ENCODE measurements around the gene CTNNA3. TPM values are rescaled to one million over a fixed set of nuclear protein-coding genes. Genes with fewer than 3 reads are reported as not detected.

CTNNA3 gene
- total RNA-seq, 4 donors from 2014 or later, result 1.2 to 7.1 (median 1.3) TPM

DNA sequence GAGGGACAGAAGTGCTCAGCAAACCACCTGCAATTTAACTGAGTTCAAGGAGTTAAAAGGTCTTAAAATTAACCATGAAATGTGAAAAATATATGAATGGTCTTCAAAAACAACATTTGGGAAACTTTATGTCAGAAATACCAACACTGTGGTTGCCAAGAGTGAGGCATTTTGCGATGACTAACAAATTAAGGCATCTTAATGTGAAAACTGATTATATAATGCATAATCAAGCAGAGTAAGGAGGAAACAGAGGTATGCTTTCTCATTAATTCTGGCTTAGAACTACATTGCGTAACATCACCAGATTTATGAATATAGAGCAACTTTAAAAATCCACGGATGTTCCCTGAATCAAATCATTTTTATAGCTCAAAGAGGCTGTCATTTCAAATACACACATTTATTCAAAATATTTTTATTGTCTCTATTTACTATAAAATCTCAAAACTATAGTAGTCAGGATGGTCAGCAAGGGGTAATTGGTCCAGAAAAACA, 434.6 kb downstream of the CTNNA3 start:
- ATAC-seq (ENCODE audit: low FRiP score) (peak; percentile 74), DNase-seq (ENCODE audit: low spot score) (no peak)
- TF ChIP-seq, protein P1, sequence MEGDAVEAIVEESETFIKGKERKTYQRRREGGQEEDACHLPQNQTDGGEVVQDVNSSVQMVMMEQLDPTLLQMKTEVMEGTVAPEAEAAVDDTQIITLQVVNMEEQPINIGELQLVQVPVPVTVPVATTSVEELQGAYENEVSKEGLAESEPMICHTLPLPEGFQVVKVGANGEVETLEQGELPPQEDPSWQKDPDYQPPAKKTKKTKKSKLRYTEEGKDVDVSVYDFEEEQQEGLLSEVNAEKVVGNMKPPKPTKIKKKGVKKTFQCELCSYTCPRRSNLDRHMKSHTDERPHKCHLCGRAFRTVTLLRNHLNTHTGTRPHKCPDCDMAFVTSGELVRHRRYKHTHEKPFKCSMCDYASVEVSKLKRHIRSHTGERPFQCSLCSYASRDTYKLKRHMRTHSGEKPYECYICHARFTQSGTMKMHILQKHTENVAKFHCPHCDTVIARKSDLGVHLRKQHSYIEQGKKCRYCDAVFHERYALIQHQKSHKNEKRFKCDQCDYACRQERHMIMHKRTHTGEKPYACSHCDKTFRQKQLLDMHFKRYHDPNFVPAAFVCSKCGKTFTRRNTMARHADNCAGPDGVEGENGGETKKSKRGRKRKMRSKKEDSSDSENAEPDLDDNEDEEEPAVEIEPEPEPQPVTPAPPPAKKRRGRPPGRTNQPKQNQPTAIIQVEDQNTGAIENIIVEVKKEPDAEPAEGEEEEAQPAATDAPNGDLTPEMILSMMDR (IDR thresholded peaks at IDR 0.05), result no peak

DNA sequence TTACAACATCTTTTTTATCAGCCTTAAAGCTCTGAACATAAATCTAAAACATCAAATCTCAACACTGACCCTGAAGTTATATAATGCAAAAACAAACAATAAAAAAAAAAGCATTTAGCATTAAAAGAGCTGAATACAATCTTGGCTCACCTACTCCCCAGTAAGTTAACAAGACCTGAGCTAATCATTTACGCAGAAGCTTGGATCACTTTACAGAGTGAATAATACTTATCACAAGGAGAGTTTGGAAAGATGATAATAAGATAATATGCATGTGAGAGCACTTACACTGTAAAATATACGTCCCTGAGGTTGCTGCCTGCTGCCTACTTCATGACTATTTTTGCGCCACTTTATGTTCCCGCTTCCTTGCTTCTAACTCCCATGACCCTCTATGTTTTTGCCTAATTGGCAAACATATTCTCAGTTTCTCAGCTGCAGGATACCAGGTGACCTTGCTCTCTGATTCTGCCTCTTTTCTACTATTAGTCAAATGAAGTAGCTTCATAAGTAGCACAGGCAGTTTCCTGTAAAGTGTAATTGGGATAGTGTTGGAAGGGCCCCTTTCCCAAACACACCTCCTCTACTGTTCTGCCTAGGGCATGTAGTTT, 436.6 kb downstream of the CTNNA3 start:
- TF ChIP-seq, protein P1 (IDR thresholded peaks at IDR 0.05), result no peak
- ATAC-seq (ENCODE audit: low FRiP score) (no peak), DNase-seq (ENCODE audit: low spot score) (no peak)

DNA sequence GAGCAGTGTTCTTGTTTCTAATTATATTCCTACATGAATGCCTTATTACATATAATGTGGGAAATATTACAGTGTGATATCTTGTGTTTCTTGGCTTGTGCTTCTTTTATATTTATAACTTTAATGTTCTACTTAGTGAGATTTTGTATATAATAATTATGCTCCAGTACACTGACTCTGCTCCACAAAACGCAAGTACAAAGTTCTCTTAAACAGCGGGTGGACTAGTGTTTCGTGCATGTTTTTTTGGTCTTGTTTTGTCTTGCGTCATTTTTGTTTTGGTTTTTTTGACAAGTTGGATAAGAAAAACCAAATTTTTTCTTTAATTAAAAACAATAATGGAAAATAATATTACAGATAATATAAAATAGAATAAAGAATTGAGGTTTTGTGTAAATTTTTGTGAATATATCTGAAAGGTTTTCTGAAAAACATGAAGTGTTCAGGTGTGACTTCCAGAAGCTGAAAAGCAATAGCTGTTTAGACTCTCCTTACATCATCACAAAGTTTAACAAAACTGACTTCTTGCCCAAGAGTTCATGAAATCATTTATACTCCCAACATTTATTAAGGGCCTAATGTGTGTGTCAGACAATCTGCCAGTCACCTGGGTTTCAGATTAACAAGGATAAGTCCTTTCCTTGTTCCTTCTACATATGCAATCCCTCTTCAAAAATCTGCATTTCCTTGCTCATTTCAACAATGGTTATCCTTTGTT, 438.4 kb downstream of the CTNNA3 start:
- DNase-seq (ENCODE audit: low spot score), result no peak
- no peak for ATAC-seq (ENCODE audit: low FRiP score)
- TF ChIP-seq, protein P1 (IDR thresholded peaks at IDR 0.05), result no peak

DNA sequence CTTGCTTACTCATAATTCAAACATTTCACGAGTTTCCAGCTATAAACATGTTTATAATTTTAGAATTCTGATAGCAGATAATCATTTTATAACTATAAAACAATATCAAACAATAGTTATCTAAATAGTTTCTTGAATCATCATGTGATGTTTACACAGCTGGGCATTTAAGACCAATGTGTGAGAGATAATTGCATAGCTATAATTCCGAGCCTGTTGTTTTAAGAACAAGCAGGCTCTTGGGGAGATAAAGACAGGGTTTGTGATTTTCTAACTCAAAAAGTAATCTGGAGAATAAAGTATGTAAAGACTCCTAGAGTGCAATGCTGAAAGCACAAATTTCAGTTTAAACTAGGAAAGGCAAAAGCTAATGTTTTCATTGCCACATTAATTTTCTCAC, 439.0 kb downstream of the CTNNA3 start:
- TF ChIP-seq, protein P1 (IDR thresholded peaks at IDR 0.05), result no peak
- ATAC-seq (ENCODE audit: low FRiP score), result no peak
- DNase-seq (ENCODE audit: low spot score), result no peak

DNA sequence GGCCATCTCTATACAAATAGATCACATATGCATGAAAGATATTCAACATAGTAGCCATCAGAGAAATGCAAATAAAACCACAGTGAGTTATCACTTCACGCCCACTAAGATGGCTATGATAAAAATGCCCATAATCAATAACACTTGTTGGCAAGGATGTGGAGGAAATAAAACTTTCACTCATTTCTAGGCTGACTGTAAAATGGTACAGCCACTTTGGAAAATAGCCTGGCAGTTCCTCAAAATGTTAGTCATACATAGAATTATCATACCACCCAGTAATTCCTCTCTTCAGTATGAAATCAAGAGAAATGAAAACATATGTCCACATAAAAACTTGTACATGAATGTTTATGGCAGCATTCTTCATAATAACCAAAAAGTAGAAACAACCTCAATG, 445.3 kb downstream of the CTNNA3 start:
- DNase-seq (ENCODE audit: low spot score), result no peak
- no peak for ATAC-seq (ENCODE audit: low FRiP score)
- TF ChIP-seq, protein P1 (IDR thresholded peaks at IDR 0.05), result no peak

DNA sequence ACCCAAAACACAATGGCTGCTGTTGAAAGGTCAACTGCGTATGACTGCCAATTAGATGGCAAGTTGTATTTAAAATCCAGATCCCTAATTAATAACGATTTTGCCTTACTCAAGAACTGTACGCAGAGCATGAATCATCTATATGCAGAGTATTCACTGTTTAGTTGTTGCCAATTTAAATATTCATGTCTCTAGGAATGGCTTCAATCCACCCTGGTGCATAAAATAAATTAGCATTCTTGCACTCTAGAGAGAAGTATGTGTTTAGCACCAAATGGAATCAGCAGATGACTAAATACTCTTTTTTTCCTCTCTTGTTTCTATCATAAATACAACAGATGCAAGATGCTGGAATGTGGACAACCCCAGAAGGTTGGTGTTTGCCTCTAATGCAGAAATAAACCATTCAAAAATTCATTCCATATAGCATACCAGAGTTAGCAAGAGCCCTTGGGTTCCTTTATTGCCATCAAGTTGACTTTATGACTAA, 449.9 kb downstream of the CTNNA3 start:
- no peak for ATAC-seq (ENCODE audit: low FRiP score)
- no peak for DNase-seq (ENCODE audit: low spot score)
- TF ChIP-seq, protein P1 (IDR thresholded peaks at IDR 0.05), result no peak

Measured in omental fat pad (tissue), 4 donors.